ENCODE results near the gene IL31. TPM values are rescaled to one million over a fixed set of nuclear protein-coding genes. Genes with fewer than 3 reads are reported as not detected.

Gene IL31
- total RNA-seq (ENCODE audit: unreplicated experiment), result not detected
- long read RNA-seq, result 0 reads

- TF ChIP-seq, protein P1, sequence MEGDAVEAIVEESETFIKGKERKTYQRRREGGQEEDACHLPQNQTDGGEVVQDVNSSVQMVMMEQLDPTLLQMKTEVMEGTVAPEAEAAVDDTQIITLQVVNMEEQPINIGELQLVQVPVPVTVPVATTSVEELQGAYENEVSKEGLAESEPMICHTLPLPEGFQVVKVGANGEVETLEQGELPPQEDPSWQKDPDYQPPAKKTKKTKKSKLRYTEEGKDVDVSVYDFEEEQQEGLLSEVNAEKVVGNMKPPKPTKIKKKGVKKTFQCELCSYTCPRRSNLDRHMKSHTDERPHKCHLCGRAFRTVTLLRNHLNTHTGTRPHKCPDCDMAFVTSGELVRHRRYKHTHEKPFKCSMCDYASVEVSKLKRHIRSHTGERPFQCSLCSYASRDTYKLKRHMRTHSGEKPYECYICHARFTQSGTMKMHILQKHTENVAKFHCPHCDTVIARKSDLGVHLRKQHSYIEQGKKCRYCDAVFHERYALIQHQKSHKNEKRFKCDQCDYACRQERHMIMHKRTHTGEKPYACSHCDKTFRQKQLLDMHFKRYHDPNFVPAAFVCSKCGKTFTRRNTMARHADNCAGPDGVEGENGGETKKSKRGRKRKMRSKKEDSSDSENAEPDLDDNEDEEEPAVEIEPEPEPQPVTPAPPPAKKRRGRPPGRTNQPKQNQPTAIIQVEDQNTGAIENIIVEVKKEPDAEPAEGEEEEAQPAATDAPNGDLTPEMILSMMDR (IDR thresholded peaks at IDR 0.05; ENCODE audit: partially characterized antibody, unreplicated experiment), result no peak
- H3K27me3 Mint-ChIP-seq (ENCODE audit: unreplicated experiment), result peaks cover 5% of the 10 kb centered on the region
- H3K4me1 Mint-ChIP-seq (ENCODE audit: low read depth, unreplicated experiment), result no peaks in the 10 kb centered on the region
- H3K27ac Mint-ChIP-seq (ENCODE audit: unreplicated experiment), result no peak within 1 kb of the TSS
- DNase-seq, result no peak
- no peaks in the 10 kb centered on the region for H3K36me3 Mint-ChIP-seq (ENCODE audit: unreplicated experiment)
- peak within 1 kb of the TSS; percentile 55 for H3K4me3 Mint-ChIP-seq (ENCODE audit: unreplicated experiment)
- H3K9me3 Mint-ChIP-seq (ENCODE audit: unreplicated experiment), result peaks cover 7% of the 10 kb centered on the region
Observed at GRCh38 chr12:122174155-122174845, at the start of gene IL31. TSS of gene IL31 (minus strand) at chr12:122174221. CDS start at chr12:122174172, 49 bp downstream.

DNA sequence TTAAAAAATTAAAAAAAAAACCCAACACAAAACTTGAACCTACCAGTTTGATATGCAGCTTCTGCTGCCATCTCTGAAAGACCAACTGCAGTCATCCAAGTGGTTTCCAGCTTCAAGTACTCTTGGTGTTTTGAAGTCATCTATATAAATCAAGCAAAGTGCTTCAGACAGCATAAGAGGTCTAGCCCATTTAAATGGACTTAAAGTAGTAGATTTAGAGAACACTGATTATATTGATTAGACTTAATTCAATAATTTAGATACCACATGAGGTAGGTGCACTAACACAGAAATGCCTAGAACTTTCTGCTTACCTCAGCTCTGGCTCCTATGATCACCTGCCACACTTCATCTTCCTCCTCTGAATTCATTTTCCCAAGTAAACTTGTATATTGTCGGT lies 42.4 kb upstream of the IL31 start:
- Mint-ChIP-seq H3K4me1 (ENCODE audit: low read depth, unreplicated experiment) (no peaks in the 10 kb centered on the region), H3K36me3 (ENCODE audit: unreplicated experiment) (peaks cover 4% of the 10 kb centered on the region)

GRCh38 chr12:122215771-122216170 lies 41.8 kb upstream of the IL31 start:
- TF ChIP-seq, protein P1 (IDR thresholded peaks at IDR 0.05; ENCODE audit: partially characterized antibody, unreplicated experiment), result no peak
- DNase-seq, result no peak
- H3K27ac Mint-ChIP-seq (ENCODE audit: unreplicated experiment), result no peak overlapping the region
- H3K4me3 Mint-ChIP-seq (ENCODE audit: unreplicated experiment), result no peak overlapping the region
- H3K36me3 Mint-ChIP-seq (ENCODE audit: unreplicated experiment), result peaks cover 4% of the 10 kb centered on the region
- H3K27me3 Mint-ChIP-seq (ENCODE audit: unreplicated experiment), result peaks cover 2% of the 10 kb centered on the region
- no peaks in the 10 kb centered on the region for H3K4me1 Mint-ChIP-seq (ENCODE audit: low read depth, unreplicated experiment)
- H3K9me3 Mint-ChIP-seq (ENCODE audit: unreplicated experiment), result no peaks in the 10 kb centered on the region

More for the DNA sequence above, 42.4 kb upstream of the IL31 start:
- H3K4me3 Mint-ChIP-seq (ENCODE audit: unreplicated experiment), result no peak overlapping the region
- DNase-seq, result no peak
- H3K9me3 Mint-ChIP-seq (ENCODE audit: unreplicated experiment), result no peaks in the 10 kb centered on the region
- H3K27me3 Mint-ChIP-seq (ENCODE audit: unreplicated experiment), result peaks cover 2% of the 10 kb centered on the region
- TF ChIP-seq, protein P1 (IDR thresholded peaks at IDR 0.05; ENCODE audit: partially characterized antibody, unreplicated experiment), result no peak
- no peak overlapping the region for H3K27ac Mint-ChIP-seq (ENCODE audit: unreplicated experiment)

DNA sequence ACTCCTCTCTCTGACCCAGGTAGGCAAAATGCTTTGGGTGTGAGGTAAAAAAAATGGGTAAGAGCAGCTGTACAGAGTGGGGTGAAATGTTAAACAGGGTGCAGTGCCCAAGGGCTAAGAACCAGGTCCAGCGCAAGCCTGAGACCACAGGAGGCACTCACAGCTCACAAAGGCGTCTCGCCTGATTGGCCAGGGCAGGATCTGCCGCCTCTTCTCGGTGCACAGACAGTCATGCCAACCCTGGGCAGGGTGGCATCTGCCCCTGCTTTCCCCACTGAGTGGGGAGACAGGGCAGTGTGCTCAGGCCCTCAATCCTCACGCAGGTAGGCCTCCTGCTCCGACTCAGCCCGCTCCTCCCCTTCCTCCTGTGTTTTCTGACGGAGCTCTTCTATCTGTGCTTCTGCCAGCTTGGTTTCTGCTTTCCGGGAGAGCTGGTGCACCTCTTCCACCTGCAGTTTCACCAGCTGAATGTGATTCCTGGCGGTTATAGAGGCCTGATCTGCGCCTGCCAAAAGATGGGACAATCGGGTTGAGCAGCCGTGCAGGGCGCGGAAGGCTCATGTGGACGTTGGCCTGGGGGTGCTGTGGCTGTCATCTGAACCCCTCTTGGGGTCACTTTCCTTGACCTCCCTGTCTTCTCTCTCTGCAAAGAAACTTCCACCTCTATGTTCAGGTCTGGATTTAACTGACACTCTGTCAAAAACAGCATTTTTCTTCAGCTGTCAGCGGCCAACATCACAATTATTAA lies 34.2 kb upstream of the IL31 start:
- Mint-ChIP-seq H3K4me1 (ENCODE audit: low read depth, unreplicated experiment) (peaks cover 2% of the 10 kb centered on the region), H3K27ac (ENCODE audit: unreplicated experiment) (peak overlapping the region; percentile 37), H3K27me3 (ENCODE audit: unreplicated experiment) (peaks cover 11% of the 10 kb centered on the region), H3K9me3 (ENCODE audit: unreplicated experiment) (peaks cover 8% of the 10 kb centered on the region), H3K4me3 (ENCODE audit: unreplicated experiment) (no peak overlapping the region), H3K36me3 (ENCODE audit: unreplicated experiment) (peaks cover 11% of the 10 kb centered on the region)
- DNase-seq, result no peak
- TF ChIP-seq, protein P1 (IDR thresholded peaks at IDR 0.05; ENCODE audit: partially characterized antibody, unreplicated experiment), result no peak

DNA sequence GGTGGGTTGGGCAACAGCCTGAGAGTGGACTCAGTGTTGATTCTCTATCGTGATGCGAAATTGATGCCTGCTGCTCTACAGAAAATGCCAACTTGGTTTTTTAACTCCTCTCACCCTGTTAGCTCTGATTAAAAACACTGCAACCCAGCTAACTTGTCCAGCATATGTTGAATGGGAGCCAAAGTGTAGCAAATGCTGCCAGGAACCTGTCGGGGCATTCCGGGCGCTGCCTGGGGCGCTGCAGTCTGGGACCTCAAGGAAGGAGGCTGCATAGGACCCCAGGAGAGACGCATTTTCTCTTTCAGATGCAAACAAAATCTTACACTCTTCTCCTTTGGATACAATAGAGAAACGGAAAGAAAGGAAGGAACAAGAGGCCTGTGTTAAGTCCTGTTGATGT lies 33.4 kb upstream of the IL31 start:
- peaks cover 11% of the 10 kb centered on the region for H3K36me3 Mint-ChIP-seq (ENCODE audit: unreplicated experiment)

More for the DNA sequence above, 33.4 kb upstream of the IL31 start:
- no peak overlapping the region for H3K4me3 Mint-ChIP-seq (ENCODE audit: unreplicated experiment)
- DNase-seq, result no peak
- peaks cover 8% of the 10 kb centered on the region for H3K9me3 Mint-ChIP-seq (ENCODE audit: unreplicated experiment)
- peaks cover 12% of the 10 kb centered on the region for H3K27me3 Mint-ChIP-seq (ENCODE audit: unreplicated experiment)
- TF ChIP-seq, protein P1 (IDR thresholded peaks at IDR 0.05; ENCODE audit: partially characterized antibody, unreplicated experiment), result no peak
- H3K27ac Mint-ChIP-seq (ENCODE audit: unreplicated experiment), result no peak overlapping the region
- H3K4me1 Mint-ChIP-seq (ENCODE audit: low read depth, unreplicated experiment), result peaks cover 2% of the 10 kb centered on the region

Measured in glutamatergic neuron (in vitro differentiated cells).